Measurements from ENCODE around the gene SH3BGRL3.

GRCh38 chr1:26287033-26287711 is 7.3 kb downstream of the SH3BGRL3 start:
- TF ChIP-seq CTCF (IDR thresholded peaks at IDR 0.05) (peak in 1 of 4 experiments; percentile 7), POLR2AphosphoS5 (IDR thresholded peaks at IDR 0.05) (peak; percentile 19), POLR2A (IDR thresholded peaks at IDR 0.05) (no peak)
